Mucosa of rectum (tissue), 2 donors: ENCODE data around the gene RNF208.
A peak's percentile ranks its signal among the peaks of the same experiment; 100 is the strongest.

Experiments used
- H3K27ac ChIP-seq, 2 donors: one replicate each; pipeline ENCODE4 v1.7.0; 2013; ENCODE audit warnings: inconsistent platforms in 2 of 2, low read depth in 2 of 2, low read length in 2 of 2
- H3K27me3 ChIP-seq, 2 donors: one replicate each; pipeline ENCODE4 v1.7.0; 2013; ENCODE audit warnings: low read length in 2 of 2; ENCODE audit not compliant: control insufficient read depth in 2 of 2, insufficient read depth in 2 of 2
- H3K36me3 ChIP-seq, 2 donors: one replicate each; pipeline ENCODE4 v1.7.0; 2013; ENCODE audit warnings: low read length in 2 of 2; ENCODE audit not compliant: control insufficient read depth in 2 of 2, insufficient read depth in 2 of 2
- H3K4me1 ChIP-seq, 2 donors: one replicate each; pipeline ENCODE4 v1.7.0; 2013; ENCODE audit warnings: low read length in 2 of 2, mild to moderate bottlenecking in 1 of 2; ENCODE audit not compliant: control insufficient read depth in 2 of 2, insufficient read depth in 2 of 2
- H3K4me3 ChIP-seq, 2 donors: one replicate each; pipeline ENCODE4 v1.7.0; 2013; ENCODE audit warnings: low read length in 2 of 2
- H3K9ac ChIP-seq, 2 donors: one replicate each; pipeline ENCODE4 v1.7.0; 2013; ENCODE audit warnings: low read length in 2 of 2, low read depth in 1 of 2, mild to moderate bottlenecking in 1 of 2
- H3K9me3 ChIP-seq, 2 donors: one replicate each; pipeline ENCODE4 v1.7.0; 2013; ENCODE audit warnings: low read length in 2 of 2; ENCODE audit not compliant: control insufficient read depth in 2 of 2
- donor health status: healthy.
- donor health status: Normal muscosa, but diverticular disease.

RNF208 gene, protein sequence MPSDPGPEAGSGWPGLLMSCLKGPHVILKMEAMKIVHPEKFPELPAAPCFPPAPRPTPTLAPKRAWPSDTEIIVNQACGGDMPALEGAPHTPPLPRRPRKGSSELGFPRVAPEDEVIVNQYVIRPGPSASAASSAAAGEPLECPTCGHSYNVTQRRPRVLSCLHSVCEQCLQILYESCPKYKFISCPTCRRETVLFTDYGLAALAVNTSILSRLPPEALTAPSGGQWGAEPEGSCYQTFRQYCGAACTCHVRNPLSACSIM

DNA sequence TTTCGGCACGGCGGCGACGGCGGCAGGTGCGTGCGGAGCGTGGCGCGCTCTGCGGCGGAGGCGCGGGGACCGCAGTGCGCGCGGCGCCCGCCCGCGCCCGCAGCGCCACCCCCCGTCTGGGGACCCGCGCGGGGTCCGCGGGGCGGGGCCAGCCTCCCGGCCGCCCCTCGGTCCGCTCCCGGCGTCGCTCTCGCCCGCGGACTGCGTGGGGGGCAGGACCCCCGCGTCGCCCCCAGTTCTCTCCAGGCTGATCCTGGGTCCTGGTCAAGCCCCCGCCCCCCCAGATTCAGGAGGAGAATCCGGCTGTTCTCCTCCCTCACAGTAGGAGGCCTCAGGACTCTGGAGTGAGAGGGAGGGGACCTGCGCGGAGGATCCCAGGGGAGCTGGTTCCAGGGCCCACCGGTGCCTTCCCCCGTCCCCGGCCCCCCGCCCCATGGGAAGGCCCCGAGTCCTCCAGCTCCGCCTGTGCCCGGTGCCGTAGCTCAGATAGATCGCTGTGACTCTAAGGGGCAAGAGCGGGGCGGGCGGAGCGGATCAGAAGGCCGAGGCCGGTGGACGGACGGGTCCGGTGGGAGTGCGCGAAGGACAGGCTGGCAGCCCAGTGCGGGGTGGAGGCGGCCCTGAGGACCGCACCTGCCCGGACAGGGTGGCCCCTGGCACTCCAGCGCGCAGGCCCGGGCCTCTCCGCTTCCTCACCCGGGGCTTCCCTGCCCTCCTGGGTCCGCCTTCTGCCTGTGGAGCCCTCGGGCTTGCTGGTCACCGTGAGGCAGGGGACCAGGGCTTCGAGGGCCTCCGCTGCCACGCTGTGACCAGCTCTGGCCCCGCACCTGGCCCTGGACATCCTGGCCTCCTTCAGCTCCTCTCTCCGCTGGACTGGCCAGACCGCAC lies at the start of gene RNF208:
Gene RNF208, minus strand, starts transcription at position 51 of the 888 bp plus-strand sequence. CDS start 1,028 bp downstream, outside the sequence.
- Histone ChIP-seq H3K4me1 (peaks cover 39 to 42% of the 10 kb centered on the region in 2 donors), H3K9ac (peak within 1 kb of the TSS; percentile 65), H3K36me3 (no peaks in the 10 kb centered on the region), H3K9me3 (no peaks in the 10 kb centered on the region), H3K27me3 (no peaks in the 10 kb centered on the region), H3K27ac (peak within 1 kb of the TSS; percentile 88 to 89), H3K4me3 (peak within 1 kb of the TSS; percentile 63 to 81)

DNA sequence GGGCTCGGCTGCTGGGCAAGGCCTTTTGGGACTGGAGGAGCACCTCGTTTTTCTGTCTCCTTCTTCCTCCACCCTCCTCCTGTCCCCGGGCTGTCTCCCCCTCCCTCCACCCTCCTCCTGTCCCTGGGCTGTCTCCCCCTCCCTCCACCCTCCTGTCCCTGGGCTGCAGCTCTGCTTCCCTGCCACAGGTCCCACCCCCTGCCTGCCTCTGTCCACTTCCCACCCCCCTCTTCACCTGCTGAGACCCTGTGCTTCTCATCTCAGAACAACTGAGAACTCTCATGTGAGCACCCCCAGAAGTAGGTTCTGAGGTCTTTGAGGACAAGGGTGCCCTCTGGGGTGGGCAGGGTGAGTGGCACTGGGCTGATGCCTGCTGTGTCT lies 49.6 kb upstream of the RNF208 start:
- Histone ChIP-seq H3K4me3 (no peak overlapping the region), H3K9ac (no peak overlapping the region), H3K27ac (no peak overlapping the region), H3K9me3 (no peaks in the 10 kb centered on the region), H3K4me1 (peaks cover 23 to 44% of the 10 kb centered on the region in 2 donors), H3K36me3 (peaks cover 9 to 16% of the 10 kb centered on the region in 2 donors), H3K27me3 (no peaks in the 10 kb centered on the region)

DNA sequence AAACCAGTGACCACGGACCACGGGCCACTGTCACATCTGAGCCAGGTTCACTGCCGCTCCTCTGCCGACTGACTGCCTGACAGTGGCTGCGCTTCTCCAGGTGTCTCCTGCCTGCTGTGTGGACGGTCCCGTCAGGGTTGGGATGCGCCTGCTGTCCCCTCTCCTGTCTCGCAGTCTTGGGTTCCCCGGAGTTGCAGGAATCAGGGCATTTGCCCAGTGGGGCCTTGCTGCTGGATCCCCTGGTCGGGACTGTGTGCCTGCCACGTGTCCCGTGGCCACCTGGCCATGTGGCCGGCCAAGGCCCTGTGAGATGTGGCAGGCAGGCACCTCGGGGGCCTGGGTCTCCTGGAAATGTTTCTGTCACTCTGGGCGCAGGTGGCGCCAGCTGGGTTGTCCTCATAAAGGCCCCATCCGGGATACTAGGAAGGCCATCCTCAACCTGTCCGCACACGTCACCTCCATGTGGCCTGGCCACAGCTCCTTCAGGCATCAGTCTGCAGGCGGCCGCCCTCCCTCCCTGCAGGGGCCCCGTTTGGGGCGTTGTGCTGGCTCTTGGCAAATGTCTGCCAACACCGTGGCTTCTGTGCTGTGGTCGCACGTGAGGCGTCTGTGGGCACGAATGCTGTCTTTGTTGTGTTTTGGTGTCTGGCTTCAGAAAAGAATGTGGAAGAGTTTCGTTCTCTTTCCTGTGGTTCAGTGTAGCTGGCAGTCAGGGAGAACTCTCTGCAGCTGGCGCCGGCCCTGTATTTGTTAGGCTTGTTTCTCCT lies 49.1 kb upstream of the RNF208 start:
- H3K4me1 ChIP-seq: peaks cover 17 to 40% of the 10 kb centered on the region in 2 donors
- H3K4me3 ChIP-seq: no peak overlapping the region
- H3K9me3 ChIP-seq: no peaks in the 10 kb centered on the region
- H3K27me3 ChIP-seq: no peaks in the 10 kb centered on the region
- H3K36me3 ChIP-seq: peaks cover 11 to 21% of the 10 kb centered on the region in 2 donors
- H3K9ac ChIP-seq: no peak overlapping the region
- no peak overlapping the region for H3K27ac ChIP-seq

DNA sequence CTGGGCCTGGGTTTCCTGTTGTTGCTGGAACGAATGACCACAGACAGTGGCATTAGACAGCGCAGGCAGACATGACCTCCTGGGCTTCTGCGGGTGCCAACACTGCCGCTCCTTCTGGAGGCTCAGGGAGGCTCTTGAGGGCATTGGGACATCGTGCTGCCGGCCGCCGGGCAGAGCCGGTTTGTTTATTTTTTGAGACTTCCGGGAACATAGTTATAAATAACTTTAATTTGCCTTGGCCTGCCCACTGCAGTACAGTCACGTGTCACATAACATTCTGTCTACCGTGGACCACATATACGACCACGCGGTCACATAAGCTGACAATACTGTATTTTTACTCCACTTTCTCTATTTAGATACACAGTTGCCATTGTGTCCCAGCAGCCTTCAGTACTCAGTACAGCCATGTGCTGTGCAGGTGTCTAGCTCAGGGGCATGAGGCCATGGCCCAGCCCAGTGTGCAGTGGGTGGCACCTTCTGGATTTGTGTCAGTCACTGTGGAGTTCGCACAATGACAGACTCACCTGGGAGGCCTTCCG lies 47.3 kb upstream of the RNF208 start:
- Histone ChIP-seq H3K4me1 (peaks cover 15 to 27% of the 10 kb centered on the region in 2 donors), H3K36me3 (peaks cover 18 to 30% of the 10 kb centered on the region in 2 donors)

DNA sequence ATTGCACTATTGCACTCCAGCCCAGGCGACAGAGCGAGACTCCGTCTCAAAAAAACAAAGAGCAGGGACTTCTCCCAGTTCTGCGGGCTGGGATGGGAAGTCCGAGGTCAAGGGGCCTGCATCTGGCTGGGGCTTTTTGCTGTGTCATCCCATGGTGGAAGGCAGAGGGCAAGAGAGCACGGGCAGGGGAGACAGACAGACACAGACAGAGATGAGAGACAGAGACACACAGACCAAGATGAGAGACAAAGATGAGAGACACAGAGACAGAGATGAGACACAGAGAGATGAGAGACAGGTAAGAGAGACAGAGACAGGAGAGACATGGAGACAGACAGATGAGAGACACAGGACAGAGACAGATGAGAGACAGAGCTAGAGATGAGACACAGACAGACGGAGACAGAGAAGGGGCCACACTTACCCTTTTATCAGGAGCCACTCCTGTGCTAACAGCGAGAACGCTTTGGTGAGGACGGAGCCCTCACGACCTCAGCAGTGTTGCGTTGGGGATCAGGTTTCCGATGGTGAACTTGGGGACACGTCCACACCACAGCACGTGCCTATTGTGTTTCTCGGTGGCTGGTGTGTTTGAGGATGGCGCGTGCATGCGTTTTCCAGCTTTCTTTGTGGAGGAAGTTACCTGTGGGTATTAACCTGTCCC lies 46.6 kb upstream of the RNF208 start:
- peaks cover 15 to 21% of the 10 kb centered on the region in 2 donors for H3K4me1 ChIP-seq
- peak overlapping the region; percentile 50 to 60 for H3K9ac ChIP-seq
- H3K36me3 ChIP-seq: peaks cover 24 to 37% of the 10 kb centered on the region in 2 donors
- H3K27me3 ChIP-seq: no peaks in the 10 kb centered on the region
- peak overlapping the region; percentile 67 to 81 for H3K27ac ChIP-seq
- H3K4me3 ChIP-seq: peak overlapping the region; percentile 49 to 55
- H3K9me3 ChIP-seq: no peaks in the 10 kb centered on the region

More for the DNA sequence above, 47.3 kb upstream of the RNF208 start:
- Histone ChIP-seq H3K9me3 (no peaks in the 10 kb centered on the region), H3K9ac (peak overlapping the region; percentile 50 to 60), H3K4me3 (peak overlapping the region; percentile 49 to 55), H3K27me3 (no peaks in the 10 kb centered on the region), H3K27ac (peak overlapping the region; percentile 76 to 81)

DNA sequence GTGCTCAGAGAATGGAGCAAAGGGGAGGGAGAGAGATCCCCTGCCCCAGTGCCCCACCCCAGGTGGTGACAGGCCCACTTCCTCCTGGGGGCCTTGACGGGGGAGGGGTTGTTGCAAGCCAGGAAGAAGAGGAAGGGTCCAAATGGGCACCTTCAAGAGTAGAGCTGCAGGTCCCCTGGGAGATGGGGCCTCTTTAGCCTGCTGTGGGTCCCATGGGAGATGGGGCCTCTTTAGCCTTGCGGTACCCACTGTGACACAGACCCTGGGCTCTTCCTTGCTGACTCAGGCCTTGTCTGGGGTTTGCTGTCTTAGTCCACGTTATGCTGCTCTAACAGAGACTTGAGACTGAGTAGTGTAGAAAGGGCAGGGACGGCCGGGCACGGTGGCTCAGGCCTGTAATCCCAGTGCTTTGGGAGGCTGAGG lies 45.9 kb upstream of the RNF208 start:
- H3K9me3 ChIP-seq: no peaks in the 10 kb centered on the region
- peak overlapping the region in 1 of 2 donors; percentile 4 for H3K27ac ChIP-seq
- peaks cover 20 to 38% of the 10 kb centered on the region in 2 donors for H3K36me3 ChIP-seq
- no peak overlapping the region for H3K4me3 ChIP-seq
- H3K27me3 ChIP-seq: no peaks in the 10 kb centered on the region
- H3K9ac ChIP-seq: no peak overlapping the region
- peaks cover 15 to 21% of the 10 kb centered on the region in 2 donors for H3K4me1 ChIP-seq

DNA sequence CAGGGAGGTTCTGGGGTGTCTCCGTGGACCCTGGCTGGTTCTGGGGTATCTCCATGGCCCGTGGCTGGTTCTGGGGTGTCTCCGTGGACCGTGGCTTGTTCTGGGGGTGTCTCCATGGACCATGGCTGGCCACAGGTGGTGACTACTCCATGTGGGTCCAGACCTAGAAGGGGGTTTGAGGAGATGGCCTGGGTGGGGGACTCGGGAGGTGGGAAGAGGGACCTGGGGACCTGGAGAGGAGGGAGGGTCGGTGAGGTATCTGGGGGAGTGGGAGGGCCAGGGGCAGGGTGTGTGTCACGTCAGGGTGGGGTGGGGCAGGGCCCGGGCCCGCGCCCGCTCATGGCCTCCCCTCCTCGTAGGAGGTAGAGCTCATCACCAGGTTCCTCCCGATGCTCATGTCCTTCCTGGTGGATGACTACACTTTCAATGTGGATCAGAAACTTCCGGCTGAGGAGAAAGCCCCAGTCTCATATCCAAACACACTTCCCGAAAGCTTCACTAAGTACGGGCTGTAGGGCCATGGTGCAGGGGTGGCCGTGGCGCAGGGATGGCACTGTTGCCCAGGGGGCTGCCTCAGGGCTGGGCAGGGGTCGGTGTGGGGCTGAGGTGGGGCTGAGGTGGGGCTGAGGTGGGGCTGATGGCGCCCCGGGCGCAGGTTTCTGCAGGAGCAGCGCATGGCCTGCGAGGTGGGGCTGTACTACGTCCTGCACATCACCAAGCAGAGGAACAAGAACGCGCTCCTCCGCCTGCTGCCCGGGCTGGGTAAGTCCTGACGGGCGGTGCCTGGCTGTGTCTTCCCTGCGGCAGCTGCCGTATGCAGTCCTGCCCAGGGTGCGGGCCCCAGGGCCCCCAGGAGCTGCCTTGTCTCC lies 44.8 kb upstream of the RNF208 start:
- H3K9me3 ChIP-seq: no peaks in the 10 kb centered on the region
- H3K4me1 ChIP-seq: peaks cover 15 to 21% of the 10 kb centered on the region in 2 donors
- no peak overlapping the region for H3K27ac ChIP-seq
- H3K4me3 ChIP-seq: no peak overlapping the region
- H3K9ac ChIP-seq: no peak overlapping the region
- H3K36me3 ChIP-seq: peaks cover 17 to 38% of the 10 kb centered on the region in 2 donors
- H3K27me3 ChIP-seq: no peaks in the 10 kb centered on the region

DNA sequence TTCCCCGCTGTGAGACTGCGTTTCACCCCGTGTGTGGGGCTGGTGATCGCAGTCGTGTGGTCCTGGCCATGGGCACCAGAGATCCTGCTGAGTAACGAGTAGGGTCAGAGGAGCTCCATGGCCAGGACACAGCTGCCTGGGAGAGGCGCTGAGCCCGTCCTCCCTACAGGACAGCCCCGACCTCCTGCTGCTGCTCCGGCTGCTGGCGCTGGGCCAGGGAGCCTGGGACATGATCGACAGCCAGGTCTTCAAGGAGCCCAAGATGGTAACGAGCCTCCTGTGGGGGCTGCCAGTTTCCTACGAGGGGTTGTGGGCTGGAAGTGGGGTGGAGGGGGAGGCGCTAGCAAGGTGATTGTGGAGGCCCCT lies 44.1 kb upstream of the RNF208 start:
- Histone ChIP-seq H3K36me3 (peaks cover 17 to 38% of the 10 kb centered on the region in 2 donors), H3K9ac (no peak overlapping the region), H3K27me3 (no peaks in the 10 kb centered on the region), H3K27ac (no peak overlapping the region), H3K4me3 (no peak overlapping the region), H3K4me1 (peaks cover 15 to 21% of the 10 kb centered on the region in 2 donors), H3K9me3 (no peaks in the 10 kb centered on the region)
